Activated gamma-delta T cell treated with anti-CD3 and anti-CD28 coated beads, Interleukin-2, amount 50 U/mL, for 16 hours (primary cell): ENCODE results near the gene RACK1.
"Not testable (repeated sequence)": the region's sequence is repeated elsewhere in the genome, so short reads cannot be mapped to it uniquely, and the experiment has no call there.

Source experiments
- DNase-seq: peaks from one replicate; pipeline ENCODE4 v3.0.0-alpha.2; 2020; ENCODE audit warnings: low read depth

The RACK1 gene

DNA sequence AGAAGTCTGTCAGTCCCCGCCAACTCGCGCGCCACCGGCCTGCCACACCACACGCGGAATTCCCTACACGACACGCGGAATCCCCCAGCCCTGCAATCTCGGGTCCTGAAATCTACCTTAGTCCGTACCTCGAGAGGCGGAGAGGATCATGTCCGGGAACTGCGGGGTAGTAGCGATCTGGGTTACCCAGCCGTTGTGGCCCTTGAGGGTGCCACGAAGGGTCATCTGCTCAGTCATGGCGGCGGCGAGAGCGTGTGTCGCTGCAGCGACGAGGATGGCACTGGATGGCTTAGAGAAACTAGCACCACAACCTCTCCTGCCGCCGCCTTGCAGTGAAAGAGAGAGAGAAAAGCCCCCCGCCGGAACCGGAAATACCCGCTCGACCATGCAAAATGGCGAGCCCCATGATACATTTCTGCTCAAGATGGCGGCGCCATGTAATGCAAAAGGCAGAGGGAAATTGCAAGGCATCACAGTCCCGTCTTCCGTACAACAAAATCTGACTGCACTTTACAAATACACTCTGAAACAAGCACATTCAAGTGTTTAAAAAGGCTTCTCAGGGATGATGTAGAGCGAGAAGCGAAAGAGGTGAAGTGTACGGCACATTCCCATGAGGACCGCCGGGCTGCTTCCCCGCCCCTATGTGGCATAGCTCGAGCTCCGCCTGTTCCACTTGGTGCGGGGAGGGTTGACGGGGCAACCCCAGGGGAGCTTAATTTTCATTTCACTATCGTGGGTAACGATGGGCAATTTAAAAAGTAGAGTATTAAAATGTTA, at the start of gene RACK1:
Gene RACK1, minus strand, starts transcription at position 343 of the 780 bp plus-strand sequence. Its CDS starts 106 bp downstream, at position 237.
- peak; percentile 87 for DNase-seq

DNA sequence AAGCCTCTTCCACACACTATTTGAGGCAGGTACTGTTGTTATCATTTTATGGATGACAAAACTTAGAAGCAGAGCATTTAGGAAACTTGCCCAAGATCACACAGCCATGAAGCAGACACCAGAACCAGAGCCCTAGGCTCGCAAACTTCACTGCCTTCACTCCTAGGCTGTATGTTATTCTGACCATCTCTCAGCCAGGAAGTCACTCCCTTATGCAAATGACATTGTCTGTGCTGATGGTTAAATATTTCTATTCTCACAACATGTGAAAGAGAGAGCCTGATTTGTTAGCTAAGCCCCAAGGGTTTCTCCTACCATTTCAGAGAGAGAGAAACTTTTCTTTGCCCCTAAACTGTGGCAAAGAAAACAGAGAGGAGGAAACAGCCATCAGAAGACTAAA, 43.6 kb upstream of the RACK1 start:
- not testable (repeated sequence) for DNase-seq

DNA sequence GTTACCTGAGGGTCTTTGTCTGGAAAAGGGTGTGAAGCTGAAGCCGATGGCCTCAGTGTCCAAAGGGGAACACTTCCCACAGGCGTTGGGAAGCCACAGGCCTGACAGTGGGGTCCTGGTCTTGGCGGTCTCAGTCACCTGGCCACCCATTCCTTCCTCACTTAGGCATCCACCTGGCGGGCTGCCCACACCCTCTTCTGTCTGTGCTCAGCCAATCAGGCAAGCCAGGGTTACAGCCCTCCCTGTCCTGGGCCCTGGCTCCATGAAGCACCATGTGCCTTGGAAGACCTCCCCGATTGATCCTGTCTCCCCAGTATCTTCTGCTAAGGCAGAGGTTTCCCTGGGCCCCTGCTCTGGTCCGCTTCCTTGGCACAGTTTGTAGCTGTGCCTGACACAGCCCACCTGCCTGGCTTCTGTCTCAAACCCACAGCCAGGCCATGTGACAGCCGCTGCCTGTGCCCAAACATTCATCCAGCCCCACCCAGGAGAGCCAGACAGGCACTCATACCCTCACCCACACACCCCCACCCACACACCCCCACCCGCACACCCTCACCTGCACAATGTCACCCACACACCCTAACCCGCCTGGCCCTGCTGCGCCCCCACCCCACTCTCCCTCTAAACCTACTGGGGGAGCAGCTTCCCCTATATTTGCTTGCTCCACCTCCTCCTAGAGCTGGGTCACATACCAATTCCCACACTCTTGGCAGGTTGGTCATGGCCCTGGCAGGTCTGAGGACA, 42.4 kb upstream of the RACK1 start:
- not testable (repeated sequence) for DNase-seq

DNA sequence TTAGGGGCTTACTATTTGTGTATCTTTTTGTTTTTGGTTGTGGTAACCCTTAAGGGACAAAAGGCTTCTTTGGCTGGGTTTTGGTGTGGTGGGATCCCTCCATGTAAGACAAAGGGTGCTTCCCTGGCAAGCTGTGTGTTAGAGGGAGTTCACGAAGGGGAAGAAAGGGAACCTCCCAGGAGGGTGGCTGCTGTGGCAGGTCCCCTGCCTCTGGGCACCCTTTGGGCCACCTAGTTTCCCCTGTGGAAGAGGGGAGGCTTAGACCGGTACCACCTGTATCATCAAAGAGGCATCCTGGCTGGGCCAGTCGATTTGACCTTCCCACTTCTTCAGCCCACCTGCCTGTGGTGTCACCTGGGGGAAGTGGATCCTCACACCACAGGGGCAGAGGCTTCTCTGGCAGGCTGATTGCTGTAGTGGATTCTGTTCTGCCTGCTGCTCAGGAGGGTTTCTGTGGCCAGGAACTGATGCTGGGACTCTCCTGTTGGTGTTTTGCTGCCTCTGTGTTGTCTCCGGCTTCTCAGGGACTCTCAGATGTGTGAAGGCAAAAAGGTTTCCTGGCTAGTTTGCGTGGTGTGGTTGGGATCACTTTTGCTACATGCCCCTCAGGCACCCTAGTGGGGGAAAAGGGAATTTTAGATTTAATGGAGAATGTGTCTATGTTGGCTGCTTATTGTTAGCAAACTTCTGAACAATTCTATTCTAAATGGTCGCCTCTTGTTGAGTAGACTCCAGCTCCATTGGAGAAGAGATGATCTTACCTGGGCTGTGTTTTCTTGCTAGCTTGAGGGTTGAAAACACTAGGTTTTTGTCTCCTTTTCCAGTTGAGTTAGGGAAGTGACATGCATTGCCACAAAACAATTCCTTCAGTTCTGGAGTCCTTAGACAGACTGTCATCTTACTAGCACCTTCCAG, 40.4 kb upstream of the RACK1 start:
- not testable (repeated sequence) for DNase-seq

DNA sequence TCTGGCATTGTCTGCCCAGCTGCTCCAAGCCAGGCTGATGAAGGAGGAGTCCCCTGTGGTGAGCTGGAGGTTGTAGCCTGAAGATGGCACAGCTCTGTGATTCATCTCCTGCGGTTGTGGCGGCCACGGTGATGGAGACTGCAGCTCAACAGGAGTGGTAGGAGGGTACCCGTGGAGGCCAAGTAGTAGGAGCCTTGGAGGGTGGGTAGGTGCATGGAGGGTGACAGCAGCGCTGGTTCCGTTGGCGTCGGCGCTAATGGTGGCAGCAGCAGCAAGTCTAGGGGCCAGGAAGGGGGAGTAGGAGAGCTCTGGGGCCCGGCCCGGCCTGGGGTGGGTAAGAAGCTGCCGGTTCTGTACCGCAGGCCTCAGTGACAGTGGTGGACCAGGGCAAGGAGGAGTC, 39.6 kb upstream of the RACK1 start:
- no peak for DNase-seq

DNA sequence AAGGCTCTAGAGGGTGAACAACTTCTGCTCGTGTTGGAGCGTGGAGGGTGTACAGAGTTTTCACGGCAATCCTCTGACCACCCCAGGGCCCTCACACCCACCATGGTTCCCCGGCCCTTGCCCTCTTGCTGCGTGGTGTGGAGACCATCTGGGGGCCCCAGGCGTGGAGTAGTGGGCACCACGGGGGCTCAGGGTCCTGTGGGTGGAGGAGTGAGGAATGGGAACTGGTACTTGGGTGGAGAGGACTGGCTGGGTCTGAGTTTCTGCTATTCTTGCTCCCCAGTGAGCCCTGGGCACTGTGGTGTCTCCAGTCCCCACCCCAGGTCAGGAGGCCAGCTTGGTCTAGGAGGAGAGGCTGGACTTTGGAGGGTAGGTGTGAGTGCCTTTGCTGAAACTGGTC, 39.2 kb upstream of the RACK1 start:
- DNase-seq: no peak

DNA sequence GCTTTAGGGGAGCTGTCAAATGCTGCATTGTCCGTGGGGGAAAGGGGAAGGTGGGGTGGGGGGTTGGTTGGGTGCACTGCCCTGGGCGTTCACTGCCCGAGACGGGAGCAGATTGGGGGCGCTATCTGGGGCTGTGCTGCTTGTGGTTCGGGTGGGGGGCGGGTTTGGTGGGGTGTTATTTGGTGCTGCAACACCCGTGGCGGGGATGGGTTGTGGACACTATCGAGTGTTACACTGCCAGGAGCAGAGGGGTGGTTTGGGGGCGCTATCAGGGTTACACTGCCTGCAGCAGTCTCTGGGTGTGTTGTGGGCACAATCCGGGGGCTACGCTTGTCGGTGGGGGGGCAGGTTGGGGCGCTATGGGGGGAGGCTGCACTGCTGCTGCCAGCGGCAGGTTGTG, 38.7 kb upstream of the RACK1 start:
- DNase-seq: not testable (repeated sequence)

DNA sequence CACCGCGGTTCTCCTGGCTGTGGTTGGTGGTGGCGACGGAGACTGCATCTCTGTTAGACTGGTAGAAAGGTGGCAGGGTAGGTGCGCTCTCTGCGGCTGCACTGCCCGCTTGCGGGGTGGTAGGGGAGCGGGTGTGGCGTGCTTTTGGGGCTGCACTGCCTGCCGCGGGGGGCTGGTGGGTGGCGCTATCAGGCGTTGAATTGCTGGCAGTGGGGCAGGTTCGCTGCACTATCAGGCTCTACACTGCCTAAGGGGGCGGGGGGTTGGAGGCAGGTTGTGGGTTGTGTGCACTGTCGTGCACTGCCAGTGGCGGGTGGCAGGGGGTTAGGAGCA, 38.2 kb upstream of the RACK1 start:
- DNase-seq: no peak

DNA sequence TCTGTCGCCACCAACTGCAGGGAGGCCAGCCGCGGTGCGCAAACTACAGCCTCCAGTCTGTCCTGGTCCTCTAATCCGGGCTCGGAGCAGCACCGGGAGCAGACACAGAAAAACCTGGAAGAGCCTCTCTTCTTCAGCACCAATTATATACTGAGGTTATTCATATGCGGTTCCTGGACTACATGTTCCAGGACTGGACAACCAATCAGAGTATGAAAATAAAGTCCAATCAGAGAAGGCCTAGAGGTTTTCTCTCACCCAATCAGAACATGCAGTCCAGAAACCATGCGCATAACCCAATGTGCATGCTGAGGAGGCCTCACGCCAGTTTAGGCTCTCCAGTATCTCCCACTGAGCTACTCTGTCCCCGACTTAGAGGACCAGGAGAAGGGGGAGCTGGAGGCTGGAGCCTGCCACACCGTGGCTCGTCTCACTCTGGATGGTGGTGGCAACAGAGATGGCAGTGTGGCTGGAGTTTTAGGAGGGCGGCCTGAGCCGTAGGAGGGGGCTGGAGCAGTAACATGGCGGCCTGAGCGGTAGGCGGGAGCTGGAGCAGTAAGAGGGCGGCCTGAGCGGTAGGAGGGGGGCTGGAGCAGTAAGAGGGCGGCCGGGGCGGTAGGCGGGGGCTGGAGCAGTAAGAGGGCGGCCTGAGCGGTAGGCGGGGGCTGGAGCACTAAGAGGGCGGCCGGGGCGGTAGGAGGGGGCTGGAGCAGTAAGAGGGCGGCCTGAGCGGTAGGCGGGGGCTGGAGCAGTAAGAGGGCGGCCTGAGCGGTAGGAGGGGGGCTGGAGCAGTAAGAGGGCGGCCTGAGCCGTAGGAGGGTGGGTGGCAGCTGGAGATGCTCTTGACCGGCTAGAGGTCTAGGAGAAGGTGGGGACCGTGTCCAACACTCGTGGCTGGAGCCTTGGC, 37.6 kb upstream of the RACK1 start:
- DNase-seq: no peak

DNA sequence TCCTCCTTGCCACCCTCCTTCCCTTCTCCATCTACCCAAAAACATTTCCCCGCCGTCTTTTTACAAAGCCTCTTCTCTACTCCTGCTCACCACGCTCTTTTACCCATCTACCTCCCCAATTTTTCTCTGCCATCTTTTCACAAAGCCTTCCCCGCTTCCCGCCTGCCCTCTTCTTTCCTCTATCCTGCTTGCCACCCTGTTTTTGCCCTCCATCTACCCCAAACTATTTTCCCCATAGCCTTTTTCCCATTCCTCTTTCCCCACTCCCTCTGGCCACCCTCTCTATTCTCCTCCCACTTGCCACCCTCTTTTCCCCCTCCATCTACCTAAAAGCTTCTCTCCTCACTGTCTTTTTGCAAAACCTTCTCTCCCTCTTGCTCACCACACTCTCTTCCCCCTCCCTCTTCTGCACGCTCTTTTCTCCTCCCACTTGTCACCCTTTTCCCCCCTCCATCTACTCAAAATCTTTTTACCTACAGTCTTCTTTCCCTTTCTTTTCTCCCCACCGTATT, 36.6 kb upstream of the RACK1 start:
- no peak for DNase-seq

DNA sequence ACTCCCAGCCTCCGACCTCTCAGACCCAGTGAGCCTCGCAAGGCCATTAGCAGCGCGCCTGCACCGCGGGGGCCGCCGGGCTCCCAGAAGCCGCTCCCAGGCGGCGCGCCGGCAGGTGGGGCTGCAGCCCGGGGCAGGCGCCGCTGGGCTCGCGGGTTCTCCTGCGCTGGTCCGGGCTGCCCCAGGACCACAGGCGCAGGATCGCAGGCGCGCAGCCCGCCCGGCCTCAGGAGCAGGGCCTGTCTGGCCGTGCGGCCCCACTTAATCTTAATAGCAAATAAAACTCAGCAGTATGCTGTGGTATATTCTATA, 29.7 kb upstream of the RACK1 start:
- DNase-seq: not testable (repeated sequence)

DNA sequence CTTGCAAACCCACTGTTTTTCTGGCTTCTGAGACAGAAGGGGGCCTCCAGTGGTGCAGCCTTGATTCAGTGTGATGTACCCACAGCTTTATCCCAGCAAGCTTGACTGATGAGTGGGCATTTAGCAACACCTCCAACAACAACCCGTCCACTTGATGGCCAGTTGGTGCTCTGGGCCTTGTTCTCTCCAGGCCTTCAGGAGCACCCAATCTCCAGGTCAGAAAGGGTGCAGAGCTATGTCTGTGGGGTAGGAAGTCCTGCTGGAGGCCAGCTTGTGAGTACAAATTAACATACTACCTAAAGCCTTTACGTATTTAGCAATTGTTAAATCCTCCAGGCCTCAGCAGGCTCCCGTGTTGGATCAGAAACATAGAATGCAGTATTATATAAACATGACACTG, 27.4 kb upstream of the RACK1 start:
- DNase-seq: no peak

DNA sequence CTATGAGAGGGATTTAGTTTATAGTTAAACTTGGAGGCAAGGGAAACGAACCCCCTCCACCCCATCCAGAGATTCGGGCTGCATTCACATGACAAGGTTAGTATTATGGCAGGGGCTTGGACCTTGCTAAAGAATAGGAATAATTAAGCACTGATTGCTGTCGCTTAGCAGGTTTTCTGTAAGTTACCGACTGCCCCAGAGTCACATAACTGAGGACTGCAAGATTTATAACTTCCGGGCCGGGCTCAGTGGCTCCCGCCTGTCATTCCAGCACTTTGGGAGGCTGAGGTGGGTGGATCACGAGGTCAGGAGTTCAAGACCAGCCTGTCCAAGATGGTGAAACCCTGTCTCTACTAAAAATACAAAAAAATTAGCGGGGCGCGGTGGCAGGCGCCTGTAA, 24.2 kb upstream of the RACK1 start:
- not testable (repeated sequence) for DNase-seq

DNA sequence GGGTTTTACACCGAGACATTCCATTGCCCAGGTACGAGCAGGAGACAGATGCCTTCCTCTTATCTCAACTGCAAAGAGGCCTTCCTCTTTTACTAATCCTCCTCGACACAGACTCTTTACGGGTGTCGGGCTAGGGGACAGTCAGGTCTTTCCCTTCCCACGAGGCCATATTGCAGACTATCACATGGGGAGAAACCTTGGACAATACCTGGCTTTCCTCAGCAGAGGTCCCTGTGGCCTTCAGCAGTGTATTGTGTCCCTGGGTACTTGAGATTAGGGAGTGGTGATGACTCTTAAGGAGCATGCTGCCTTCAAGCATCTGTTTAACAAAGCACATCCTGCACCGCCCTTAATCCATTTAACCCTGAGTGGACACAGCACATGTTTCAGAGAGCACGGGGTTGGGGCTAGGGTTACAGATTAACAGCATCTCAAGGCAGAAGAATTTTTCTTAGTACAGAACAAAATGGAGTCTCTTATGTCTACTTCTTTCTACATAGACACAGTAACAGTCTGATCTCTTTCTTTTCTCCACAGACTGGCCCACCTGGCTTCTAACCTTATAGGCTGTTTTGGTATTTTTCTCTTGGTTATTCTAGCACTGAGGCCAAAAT, 23.7 kb upstream of the RACK1 start:
- DNase-seq: not testable (repeated sequence)

DNA sequence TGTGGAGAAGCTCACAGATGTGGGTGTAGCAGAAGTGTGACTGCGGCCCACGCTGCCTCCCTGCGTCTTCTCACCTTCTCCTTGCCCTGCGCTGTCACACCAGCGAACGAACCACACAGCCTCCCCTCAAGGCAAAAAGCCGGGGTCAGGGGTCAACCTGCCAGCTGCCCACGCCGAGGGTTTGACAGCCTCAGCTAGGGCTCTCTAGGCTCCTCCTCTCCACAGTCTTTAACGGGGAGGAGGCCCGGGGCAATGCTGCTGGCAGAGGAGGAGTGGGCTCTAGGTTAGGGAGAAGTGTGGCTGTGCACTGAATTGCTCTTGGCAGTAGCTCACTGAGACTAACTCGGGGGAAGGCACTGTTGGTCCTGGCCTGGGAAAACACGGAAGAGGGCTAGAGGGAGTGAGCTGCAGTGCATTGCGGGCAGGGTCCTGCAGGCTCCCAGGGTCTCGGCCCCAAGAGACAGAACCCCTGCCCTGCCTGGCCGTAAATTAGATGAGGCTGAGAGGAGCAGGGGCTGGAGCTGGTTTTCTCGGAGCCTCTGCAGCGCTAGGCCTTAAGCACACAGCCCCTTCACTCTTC, 21.5 kb upstream of the RACK1 start:
- DNase-seq: peak; percentile 46

DNA sequence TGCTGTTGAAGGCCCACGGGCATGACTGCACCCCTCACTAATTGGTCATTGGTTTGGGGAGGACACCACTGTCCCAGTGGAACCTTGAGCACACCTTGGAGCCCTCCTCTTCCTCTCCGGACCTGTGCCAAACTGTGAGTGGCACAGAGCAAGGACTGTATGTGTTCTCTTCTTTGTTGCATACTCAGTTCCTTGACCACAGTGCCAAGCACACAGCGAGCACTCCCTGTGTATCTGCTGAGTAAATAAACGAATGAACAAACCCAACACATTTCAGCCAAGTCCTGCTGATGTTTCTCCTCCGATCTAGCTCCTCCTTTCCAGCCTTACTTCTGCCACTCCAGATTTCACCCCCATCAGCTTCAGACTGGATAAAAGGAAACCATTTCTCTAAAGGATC, 19.9 kb upstream of the RACK1 start:
- no peak for DNase-seq

DNA sequence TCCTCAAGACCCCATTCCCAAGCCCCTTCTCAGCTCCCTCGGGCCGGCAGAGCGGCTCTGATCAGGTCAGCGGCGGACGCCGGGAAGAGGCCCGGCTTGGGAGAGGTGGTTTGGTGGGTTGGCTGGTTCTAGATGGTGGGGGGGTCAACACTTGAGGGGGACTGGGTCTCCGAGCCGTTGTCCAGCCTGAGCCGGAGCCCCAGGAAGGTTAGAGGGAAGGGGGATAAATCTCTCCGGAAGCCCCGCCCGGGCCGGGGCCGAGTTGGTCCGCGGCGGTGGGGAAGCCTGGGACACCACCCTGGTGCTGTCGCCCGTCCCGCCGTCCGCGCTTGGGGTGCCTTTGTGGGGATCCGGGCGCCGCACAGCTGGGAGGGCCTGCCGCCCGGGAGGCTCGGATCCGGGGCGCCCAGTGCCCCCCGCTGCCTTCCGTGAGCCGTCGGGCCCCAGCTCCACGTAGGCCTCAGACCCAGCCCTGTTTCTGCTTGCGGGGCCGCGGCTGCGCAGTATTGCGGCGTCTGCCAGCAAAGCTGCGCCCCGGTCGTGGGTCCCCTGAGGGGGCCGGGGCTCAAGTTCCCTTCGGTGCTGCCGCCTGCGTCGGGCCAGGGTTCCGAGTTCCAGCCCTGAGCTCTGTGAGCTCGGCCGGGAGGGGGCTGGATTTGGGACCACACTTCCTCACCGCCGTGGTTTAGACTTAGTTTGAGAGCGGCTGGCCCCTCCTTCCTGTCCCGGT, 17.8 kb upstream of the RACK1 start:
- peak; percentile 47 for DNase-seq

DNA sequence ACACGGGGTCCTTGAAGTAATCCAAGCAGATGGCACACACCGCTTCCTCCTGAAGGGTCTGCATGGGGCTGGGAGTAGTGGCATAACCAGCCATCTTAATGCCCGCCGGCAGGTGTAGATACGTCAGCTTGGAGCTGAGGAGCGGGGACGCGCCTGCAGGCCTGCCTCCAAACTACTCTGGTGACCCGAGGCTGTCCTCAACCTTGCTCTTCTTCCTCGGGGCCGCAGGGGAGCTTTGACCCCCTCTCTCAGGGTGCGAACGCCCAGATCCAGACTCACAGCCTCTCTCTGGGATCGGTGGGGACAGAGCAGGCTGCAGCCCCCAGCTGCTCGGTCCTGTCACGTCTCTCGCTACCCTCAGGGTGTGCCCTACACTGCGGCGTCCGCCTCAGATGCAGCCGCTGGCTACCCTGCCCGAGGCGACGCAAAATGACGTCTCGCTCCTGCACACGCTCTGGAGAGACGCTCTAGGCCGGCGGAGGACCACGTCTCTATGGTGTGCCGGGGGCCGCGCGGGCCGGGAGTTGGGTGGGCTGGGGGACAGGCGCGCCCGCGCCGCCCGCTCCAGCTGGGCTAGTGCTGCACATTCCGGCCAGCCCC, 17.1 kb upstream of the RACK1 start, which contains the start of gene TRIM52:
Gene TRIM52, minus strand, starts transcription at position 424 of the 600 bp plus-strand sequence. Its CDS starts 330 bp downstream, at position 94.
- peak; percentile 85 for DNase-seq
